ENCODE data around the gene LTA.

The LTA gene

GRCh38 chr6:31580807-31581433, 8.8 kb downstream of the LTA start:
- H3K9me3 ChIP-seq (replicated peaks; ENCODE audit: insufficient read depth, low read length) = no peaks in the 10 kb centered on the region
- H3K36me3 ChIP-seq (replicated peaks; ENCODE audit: insufficient read depth, low read length) = no peaks in the 10 kb centered on the region
- H3K27ac ChIP-seq (ENCODE audit: low read length) = no peak overlapping the region
- no peaks in the 10 kb centered on the region for H3F3A ChIP-seq (ENCODE audit: insufficient read depth, low read length)
- H2AFZ ChIP-seq (ENCODE audit: low read length) = peak overlapping the region; percentile 93
- H4K20me1 ChIP-seq (ENCODE audit: insufficient read depth, low read length) = no peaks in the 10 kb centered on the region
- H3K4me3 ChIP-seq (ENCODE audit: low read length) = peak overlapping the region; percentile 66
- peak; percentile 62 for DNase-seq
- peak overlapping the region; percentile 99 for H3K4me2 ChIP-seq (ENCODE audit: low read depth, low read length)
- TF ChIP-seq CTCF (IDR thresholded peaks at IDR 0.05; ENCODE audit: low read length) = peak; percentile 88
- no peak for TF ChIP-seq EZH2phosphoT487 (IDR thresholded peaks at IDR 0.05; ENCODE audit: low read length)
- TF ChIP-seq EZH2 (optimal IDR thresholded peaks at IDR 0.05; ENCODE audit: low read depth, low read length) = no peak
- no peaks in the 10 kb centered on the region for H3K79me2 ChIP-seq (ENCODE audit: low read length)
- peak overlapping the region; percentile 12; the same call in 1 of the 2 replicates for H3K9ac ChIP-seq (ENCODE audit: low read length)
- no peaks in the 10 kb centered on the region for H3K9me2 ChIP-seq (replicated peaks; ENCODE audit: insufficient read depth, low read length)
- peaks cover 19% of the 10 kb centered on the region for H3K4me1 ChIP-seq (ENCODE audit: low read length)
- peaks cover 63% of the 10 kb centered on the region for H3K27me3 ChIP-seq (replicated peaks; ENCODE audit: insufficient read depth, low read length)

GRCh38 chr6:31581434-31582229, 9.5 kb downstream of the LTA start:
- Histone ChIP-seq H3K4me2 (ENCODE audit: low read depth, low read length) (peak overlapping the region; percentile 99), H3K27me3 (replicated peaks; ENCODE audit: insufficient read depth, low read length) (peaks cover 63% of the 10 kb centered on the region), H3K9me2 (replicated peaks; ENCODE audit: insufficient read depth, low read length) (no peaks in the 10 kb centered on the region), H3K9ac (ENCODE audit: low read length) (no peak overlapping the region), H3F3A (ENCODE audit: insufficient read depth, low read length) (no peaks in the 10 kb centered on the region), H3K79me2 (ENCODE audit: low read length) (no peaks in the 10 kb centered on the region), H4K20me1 (ENCODE audit: insufficient read depth, low read length) (no peaks in the 10 kb centered on the region), H3K9me3 (replicated peaks; ENCODE audit: insufficient read depth, low read length) (no peaks in the 10 kb centered on the region), H3K36me3 (replicated peaks; ENCODE audit: insufficient read depth, low read length) (no peaks in the 10 kb centered on the region), H2AFZ (ENCODE audit: low read length) (no peak overlapping the region), H3K4me3 (ENCODE audit: low read length) (peak overlapping the region; percentile 66), H3K27ac (ENCODE audit: low read length) (no peak overlapping the region), H3K4me1 (ENCODE audit: low read length) (peaks cover 19% of the 10 kb centered on the region)
- no peak for DNase-seq
- TF ChIP-seq CTCF (IDR thresholded peaks at IDR 0.05; ENCODE audit: low read length) (no peak), EZH2 (optimal IDR thresholded peaks at IDR 0.05; ENCODE audit: low read depth, low read length) (no peak), EZH2phosphoT487 (IDR thresholded peaks at IDR 0.05; ENCODE audit: low read length) (no peak)

GRCh38 chr6:31582230-31582643, 10.1 kb downstream of the LTA start, which contains the start of gene LTB:
Gene LTB, minus strand, starts transcription at chr6:31582424. Its CDS starts 7 bp downstream, at chr6:31582417.
- Histone ChIP-seq H3K9me2 (replicated peaks; ENCODE audit: insufficient read depth, low read length) (no peaks in the 10 kb centered on the region), H3K27me3 (replicated peaks; ENCODE audit: insufficient read depth, low read length) (peaks cover 63% of the 10 kb centered on the region), H3K9ac (ENCODE audit: low read length) (no peak within 1 kb of the TSS), H3K27ac (ENCODE audit: low read length) (no peak within 1 kb of the TSS), H3K4me2 (ENCODE audit: low read depth, low read length) (peak within 1 kb of the TSS; percentile 99), H2AFZ (ENCODE audit: low read length) (peak within 1 kb of the TSS; percentile 93; the same call in 1 of the 2 replicates), H3K36me3 (replicated peaks; ENCODE audit: insufficient read depth, low read length) (no peaks in the 10 kb centered on the region), H4K20me1 (ENCODE audit: insufficient read depth, low read length) (no peaks in the 10 kb centered on the region), H3K9me3 (replicated peaks; ENCODE audit: insufficient read depth, low read length) (no peaks in the 10 kb centered on the region), H3K4me1 (ENCODE audit: low read length) (peaks cover 19% of the 10 kb centered on the region), H3K79me2 (ENCODE audit: low read length) (no peaks in the 10 kb centered on the region), H3K4me3 (ENCODE audit: low read length) (peak within 1 kb of the TSS; percentile 66), H3F3A (ENCODE audit: insufficient read depth, low read length) (no peaks in the 10 kb centered on the region)
- TF ChIP-seq EZH2phosphoT487 (IDR thresholded peaks at IDR 0.05; ENCODE audit: low read length) (no peak), CTCF (IDR thresholded peaks at IDR 0.05; ENCODE audit: low read length) (no peak), EZH2 (optimal IDR thresholded peaks at IDR 0.05; ENCODE audit: low read depth, low read length) (no peak)
- DNase-seq = no peak
